SHP77 treated with DMSO at 0.1 percent for 48 hours (cell line): ENCODE data around the gene GPBP1L1.
"Not testable (repeated sequence)": the region's sequence is repeated elsewhere in the genome, so short reads cannot be mapped to it uniquely, and the experiment has no call there.

Experiments
- DNase-seq: peaks from one replicate; lab custom pipeline; 2025; lab: John Stamatoyannopoulos, UW

GPBP1L1 gene

DNA sequence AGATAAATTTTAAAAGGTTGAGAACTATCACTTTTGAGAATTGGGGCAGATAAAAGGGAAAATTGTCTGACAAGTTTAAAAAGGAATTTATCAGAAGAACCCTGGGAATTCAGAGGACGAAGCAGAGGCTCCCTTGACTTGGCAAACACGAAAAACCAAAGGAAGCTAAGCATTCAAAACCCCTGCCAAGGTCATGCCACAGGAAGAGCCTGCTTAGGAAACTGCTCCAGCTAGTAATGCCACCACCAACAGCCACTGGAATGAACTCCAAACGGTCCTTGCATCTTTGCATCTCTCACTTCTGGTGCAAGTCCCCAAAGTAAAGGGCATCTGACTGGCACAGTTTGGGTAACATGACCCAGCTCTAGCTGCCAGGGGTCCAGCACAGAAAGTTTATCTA is 7.2 kb downstream of the GPBP1L1 start:
- DNase-seq: no peak

DNA sequence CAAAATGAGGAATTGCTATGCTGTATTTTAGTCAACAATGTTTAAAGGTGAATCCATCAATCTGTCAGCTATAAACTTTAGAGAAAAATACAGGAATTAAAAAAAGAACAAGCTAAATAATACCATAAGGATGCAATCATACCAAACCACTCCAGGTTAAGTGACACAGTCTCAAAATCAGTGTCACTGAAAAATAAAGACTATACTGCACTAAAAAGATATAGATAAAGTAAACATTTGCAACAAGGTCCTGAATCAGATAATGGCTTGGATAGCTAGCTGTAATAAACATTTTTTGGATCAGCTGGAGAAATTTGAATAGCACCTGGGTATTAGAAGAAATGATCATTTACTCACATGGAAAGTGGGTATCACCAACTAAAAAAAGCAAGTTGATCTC is 7.8 kb downstream of the GPBP1L1 start:
- no peak for DNase-seq

DNA sequence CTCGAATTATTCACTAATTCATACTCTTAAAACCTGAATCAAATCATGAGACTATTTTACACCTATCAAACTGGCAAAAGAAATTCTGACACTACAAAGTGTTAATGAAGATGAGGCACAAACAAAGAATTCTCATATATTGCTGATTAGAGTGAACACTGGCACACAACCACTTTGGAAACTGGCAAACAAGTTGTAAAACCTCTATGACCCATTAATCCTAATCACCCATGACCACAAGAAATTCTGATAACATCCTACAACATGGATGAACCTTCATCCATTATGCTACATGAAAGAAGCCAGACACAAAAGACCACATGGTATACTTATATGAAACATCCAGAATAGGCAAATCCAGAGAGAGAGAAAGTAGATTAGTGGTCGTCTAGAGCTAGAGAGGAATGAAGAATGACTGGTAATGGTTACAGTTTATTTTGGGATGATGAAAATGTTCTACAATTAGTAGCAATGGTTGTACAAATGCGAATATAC is 8.5 kb downstream of the GPBP1L1 start:
- no peak for DNase-seq

DNA sequence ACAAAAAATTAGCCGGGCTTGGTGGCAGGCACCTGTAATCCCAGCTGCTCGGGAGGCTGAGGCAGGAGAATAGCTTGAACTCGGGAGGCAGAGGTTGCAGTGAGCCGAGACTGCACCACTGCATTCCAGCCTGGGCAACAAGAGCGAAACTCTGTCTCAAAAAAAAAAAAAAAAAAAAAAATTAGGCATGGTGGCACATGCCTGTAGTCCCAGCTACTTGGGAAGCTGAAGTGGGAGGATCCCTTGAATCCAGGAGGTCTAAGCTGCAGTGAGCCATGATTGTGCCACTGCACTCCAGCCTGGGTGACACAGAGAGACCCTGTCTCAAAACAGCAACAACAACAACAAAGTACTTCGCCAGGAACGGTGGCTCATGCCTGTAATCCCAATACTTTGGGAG is 9.8 kb downstream of the GPBP1L1 start:
- not testable (repeated sequence) for DNase-seq

DNA sequence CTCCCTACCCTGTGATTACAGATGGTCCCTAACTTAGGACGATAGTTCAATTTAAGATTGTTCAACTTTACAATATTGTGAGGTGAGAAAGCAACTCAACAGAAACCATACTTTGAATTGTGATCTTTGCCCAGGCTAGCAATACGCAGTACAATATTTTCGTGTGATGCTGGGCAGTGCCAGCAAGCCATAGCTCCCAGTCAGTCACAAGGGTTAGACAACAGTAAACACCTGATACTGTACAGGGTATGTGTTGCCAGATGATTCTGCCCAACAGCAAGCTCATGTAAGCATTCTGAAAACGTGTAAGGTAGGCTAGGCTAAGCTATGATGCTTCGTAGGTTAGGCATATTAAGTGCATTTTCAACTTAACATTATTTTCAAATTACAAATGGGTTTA is 11.9 kb downstream of the GPBP1L1 start:
- DNase-seq: no peak

DNA sequence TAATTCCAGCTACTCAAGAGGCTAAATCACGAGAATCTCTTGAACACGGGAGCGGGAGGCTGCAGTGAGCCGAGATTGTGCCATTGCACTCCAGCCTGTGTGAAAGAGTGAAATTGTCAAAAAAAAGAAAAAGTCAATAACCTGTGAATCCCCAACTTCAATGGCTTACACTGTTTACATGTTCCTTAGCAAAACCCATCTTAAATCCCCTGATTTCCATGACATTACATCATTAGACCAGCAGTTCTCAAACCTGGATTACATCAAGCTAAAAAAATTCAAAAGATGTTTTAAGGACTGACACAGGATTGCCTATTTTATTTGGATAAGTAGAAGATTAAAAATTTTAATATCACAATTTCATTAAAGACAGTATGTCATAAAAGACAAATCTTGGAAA is 12.4 kb downstream of the GPBP1L1 start:
- DNase-seq: no peak

DNA sequence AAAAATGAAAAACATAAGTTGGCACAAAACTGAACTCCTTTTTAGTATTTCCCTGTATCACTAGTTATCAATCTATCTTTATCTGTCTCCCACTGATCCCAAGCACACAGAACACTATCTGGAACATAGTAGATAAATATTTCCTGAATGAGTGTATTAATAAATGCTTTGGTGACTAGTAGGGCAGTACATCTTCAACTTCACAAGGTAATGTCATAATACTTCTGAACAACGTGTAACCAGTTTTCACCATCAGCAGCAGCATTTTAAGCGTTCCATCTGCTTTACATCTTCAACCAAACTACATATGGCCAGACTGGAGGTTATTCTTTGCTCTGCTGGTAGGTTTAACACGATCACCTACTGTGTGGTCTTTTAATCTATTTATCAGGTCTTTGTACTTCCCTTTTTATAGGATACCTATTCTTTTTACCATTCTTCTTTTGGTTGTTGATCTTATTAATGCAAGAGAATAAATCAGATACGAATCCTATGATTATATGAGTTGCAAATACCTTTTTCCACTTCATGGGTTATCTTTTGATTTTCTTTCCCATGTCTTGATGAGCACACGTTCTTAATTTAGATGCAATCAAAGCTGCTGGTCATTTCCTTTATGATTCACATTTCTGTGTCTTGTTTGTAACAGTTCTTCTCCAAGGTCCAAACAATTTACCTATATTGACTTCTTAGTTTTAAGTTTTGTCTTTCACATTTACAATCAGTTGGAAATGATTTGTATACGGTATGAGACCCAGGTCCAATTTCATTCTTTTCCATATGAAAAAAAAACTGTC is 16.3 kb downstream of the GPBP1L1 start:
- DNase-seq: no peak

DNA sequence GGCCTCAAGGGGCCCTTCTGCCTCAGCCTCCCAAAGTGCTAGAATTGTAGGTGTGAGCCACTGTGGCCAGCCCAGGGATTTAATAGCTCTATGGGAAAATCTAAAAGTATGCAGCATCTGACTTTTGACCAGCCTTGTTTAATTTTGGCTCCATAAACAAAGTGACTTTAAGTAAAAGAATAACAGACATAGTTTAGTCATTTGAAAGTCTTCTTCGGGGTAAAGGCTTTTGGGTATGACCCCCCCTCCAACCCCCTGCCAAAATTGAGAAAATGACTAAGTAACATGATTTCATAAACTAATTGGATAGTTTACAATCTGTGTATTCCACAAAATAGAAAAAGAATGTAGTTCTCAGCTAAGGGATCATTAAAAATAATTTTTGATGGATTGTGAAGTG is 17.0 kb downstream of the GPBP1L1 start:
- DNase-seq: no peak

DNA sequence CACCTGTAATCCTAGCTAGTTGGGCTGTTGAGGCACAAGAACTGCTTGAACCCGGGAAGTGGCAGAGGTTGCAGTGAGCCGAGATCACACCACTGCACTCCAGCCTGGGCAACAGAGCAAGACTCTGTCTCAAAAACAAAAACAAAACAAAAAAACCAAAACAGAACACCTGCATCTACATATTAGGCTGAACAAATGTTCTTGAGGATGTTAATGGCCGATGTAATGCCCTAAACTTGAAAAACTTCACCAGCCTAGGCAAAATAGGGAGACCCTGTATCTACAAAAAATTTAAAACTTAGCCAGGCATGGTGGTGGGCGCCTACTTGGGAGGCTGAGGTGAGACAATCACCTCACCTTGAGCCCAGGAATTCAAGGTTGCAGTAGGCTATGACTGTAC is 17.8 kb downstream of the GPBP1L1 start:
- DNase-seq: no peak

DNA sequence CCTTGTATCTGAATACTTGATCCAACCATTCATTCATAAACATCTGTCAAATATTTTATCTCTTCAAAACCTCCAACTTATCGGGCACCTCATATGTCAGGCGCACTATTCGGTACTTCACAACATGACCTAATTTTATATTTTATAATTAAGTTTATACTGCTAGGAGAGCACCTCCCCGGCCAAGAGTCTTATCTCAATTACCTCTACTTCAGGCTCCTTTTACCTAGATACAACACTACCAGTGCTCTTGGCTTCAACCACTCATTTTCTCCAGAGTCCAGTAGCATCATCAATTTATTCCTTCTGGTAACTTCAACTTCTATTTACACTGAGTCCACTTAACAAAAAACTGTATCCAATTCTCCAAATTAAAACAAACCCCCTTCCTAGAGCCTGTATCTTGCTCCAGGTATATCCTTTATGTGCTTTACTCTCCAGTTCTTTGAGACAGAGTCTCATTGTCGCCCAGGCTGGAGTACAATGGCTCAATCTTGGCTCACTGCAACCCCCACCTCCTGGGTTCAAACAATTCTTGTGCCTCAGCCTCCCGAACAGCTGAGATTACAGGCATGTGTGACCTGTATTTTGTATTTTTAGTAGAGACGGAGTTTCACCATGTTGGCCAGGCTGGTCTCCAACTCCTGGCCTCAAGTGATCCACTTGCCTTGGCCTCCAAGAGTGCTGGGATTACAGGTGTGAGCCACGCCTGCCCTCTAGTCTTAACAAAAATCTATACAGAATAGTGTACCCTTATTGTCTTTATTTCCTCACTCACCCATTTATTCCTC is 18.8 kb downstream of the GPBP1L1 start:
- no peak for DNase-seq

DNA sequence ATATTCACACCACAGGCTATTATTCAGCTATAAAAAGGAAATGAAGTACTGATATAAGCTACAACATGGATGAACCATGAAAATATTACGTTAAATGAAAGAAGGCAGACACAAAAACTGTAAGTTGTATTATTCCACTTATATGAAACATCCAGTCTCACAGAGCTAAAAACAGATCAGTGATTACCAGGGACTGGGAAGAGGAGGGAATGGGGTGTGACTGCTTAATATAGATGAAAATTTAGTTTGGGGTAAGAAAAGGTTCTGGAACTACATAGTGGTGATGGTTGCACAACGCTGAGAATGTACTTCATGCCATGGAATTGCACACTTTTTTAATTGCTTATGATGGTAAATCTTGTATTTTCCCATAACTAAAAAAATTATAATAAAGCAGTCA is 19.5 kb downstream of the GPBP1L1 start:
- no peak for DNase-seq

DNA sequence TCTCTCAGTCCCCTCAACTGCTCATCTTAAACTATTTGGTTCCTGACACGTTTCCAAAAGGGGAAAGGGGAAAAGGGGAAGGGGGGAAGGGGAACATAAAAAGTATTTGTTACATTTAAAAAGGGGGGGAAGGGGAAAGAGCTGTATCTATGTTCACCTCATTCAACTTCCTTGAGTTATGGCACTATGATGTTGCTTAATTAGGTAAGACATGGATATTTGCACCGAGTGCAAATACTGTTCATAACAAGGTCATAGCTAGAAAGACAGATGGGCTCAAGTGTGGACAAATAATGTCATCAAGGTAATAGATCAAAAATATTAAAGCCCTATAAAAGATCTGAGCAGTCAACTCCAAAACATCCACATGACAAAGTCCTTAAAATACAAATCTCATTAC is 26.0 kb downstream of the GPBP1L1 start:
- DNase-seq: no peak

DNA sequence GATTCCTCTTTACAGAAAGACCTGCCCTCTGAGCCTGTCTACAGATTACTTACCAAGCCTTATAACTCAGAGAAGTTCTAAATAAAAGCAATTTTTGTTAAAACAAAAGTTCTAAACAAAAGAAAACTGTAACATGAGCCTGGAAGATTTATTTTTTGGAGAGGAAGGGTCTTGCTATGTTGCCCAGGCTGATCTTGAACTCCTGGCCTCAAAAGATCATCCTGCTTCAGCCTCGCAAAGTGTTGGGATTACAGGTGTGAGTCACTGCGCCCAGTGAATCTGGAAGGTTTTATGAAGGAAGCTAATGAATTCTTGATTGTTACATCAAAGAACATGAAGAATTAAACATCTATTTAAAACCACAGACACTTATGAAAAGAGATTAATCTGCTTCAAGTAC is 27.1 kb downstream of the GPBP1L1 start:
- DNase-seq: no peak

DNA sequence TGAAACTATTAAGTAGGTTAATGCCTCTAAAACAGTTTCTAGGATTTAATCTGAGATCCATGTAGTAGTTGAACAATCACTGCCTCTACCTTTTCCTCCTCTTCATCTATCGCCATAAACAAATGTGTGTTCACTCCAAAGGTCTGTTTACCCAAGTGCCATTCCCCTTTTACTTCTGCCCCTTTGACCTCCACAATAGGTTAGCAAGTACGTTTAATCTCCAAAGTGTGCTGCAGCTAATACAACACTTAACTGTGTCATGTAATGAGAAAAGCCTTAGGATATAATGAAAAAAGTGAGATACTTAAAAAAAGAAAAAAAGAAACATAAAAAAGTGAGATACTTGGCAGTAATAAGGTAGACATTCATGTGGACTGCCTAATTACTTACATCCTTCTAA is 28.2 kb downstream of the GPBP1L1 start:
- DNase-seq: no peak

DNA sequence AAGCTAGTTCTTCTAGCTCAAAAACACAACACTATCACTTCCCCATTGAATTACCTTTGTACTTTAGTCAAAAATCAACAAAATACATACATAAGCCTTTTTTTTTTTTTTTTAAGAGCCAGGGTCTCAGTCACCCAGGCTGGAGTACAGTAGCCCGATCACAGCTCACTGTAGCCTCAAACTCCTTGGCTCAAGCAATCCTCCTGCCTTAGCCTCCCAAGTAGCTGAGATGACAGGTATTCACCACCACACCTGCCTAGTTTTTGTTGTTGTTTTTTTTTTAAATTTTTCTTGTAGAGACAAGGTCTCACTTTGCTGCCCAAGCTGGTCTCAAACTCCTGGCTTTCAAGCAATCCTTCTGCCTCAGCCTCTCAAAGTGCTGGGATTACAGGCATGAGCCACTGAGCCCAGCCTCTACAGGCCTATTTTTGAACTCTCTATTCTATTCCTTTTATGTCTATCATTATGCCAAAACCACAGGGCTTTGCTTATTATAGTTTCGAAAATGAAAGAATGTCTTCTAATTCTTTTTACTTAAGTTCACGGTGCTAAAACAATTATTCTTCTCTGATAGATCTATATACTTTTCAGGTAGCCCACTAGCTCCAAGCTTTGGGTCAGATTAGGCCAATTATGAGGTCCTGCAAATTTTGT is 29.6 kb downstream of the GPBP1L1 start:
- no peak for DNase-seq

DNA sequence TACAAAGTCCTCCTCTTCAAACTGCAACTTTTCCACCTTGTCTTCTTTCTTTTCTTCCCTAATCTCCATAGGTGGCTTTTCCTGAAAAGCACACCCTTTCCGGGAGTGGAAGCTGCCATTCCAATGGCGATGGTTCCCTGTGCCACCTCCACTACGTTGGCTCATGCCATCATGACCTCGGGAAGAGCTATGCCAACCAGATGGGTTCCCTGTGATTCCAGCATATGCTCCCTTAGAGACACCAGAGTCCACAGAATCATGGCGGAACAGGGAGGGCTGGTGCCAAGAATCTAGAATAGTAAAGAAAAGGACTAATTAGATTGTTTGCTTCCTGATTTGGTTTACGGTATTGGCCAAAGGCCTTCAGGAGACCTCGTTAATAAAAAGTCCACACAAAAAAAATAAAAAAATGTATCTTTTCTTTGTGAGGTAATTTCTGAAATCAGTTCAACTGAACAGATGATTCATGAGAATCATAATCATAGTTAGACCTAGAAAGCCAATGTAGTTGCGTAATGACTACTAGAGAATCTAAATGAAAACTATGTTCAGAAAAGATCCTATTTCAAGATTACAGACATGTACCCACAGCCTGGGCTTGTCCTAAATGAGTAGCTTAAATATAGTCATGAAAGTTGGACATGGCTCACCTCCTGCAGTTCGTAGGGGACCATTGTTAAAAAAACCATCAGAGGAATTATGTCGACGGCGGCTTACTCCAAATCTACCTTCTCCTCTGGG is 31.6 kb downstream of the GPBP1L1 start:
- no peak for DNase-seq

DNA sequence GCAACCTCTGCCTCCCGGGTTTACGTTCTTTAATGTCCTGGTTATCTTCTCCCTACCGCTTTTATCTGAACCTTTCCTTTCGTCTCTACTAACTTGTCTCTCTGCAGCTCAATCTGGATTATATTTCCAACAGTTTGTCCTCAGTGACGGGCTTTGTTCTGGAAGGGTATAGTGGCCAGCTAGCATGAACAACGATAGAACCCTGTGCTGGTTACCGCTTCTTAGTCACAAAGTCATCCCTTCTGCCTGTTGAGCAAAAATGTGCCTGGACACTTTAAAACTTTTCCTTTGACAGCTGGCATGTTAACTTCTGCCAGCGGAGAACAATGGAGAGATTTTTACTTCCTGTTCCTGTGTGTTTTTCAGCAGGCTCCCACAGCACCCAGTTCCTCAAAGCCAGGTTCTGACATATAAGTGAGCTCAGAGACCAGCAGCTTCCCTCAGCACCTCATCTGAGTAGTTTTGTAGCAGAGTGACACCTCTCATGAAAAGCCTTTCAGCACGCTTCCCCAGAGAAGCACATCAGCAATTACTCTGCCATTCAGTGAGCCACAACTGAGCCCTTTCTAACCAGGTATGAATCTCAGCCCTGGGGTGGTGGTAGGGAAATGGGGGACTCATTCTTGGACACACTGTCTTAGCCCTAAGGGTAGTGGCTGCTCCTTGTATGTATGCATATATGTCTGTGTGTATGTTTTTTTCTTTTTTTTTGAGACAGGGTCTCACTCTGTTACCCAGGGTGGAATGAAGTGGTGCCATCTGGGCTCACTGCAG is 38.9 kb downstream of the GPBP1L1 start:
- DNase-seq: no peak

DNA sequence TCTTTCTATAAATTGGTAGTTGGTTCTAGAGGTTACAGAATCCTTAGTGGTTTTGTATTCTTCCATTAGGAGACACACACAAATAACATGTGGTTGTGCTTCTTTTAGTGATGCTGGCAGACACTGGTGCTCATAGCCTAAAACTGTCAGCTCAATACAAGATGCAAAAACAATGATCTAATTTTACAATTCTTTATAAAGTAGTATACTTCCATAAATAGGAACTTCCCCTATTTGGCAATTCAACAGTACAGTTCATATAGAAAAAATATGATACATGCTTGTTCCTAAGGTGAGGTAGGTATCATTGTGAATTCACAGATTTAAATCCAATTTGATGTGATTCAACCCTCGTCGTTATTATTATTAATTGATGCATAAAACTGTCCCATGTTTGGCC is 41.7 kb downstream of the GPBP1L1 start:
- DNase-seq: no peak

DNA sequence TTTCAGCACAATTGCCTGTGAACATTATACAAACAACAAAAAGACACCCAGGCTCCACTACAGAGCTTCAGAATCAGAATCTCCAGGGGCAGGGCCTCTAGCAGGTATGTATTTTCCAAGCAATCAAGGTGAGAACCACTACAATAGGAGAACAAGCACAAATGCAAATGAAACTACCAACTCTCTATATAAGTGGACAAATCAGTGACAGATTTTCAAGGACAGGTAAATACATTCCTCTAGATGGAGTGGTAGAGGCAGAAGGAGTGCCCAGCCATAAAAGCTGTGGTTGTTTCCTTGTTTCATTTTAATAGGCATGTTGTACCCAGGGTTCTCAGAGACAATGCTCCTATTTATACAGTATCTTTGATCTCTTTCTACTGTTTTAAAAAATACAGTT is 42.4 kb downstream of the GPBP1L1 start:
- no peak for DNase-seq

DNA sequence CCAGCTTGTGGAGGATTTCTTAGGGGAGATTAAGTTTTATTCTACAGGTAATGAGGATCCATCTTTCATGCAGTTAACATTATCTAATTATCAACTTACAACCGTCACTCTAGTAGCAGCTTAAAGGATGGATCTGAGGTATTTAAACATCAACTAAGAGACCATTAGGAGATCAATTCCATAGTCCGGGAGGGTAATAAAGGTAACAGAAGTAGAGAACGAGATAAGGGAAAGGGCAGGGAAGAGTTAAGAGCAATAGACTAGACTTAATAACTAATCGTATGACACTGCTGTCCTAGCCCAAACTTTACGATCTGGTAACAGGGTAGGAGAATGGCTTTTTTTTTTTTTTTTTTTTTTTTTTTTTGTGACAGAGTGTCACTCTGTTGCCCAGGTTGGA is 43.0 kb downstream of the GPBP1L1 start:
- no peak for DNase-seq

DNA sequence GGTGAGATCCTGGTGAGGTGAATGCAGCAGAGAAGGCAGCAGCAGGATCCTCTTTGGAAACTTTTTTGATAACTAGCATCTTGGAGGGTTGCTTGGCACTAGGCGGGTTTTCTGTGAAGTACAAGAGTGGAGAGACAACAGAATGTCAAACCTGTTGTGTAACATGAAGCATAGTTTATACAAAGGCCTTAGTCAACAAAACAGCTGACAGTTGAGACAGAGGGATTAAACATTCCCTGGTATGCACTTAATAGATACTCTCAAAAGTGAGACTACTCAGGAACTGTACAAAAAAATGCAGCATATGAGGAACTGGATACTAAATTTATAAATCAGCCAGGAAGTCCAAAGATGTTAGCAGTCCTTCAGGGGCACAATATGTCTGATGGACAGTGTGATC is 46.0 kb downstream of the GPBP1L1 start:
- DNase-seq: no peak
